Right renal cortex interstitium (tissue), 3 donors: ENCODE results near the gene PEX16. TPM values are rescaled to one million over a fixed set of nuclear protein-coding genes. Genes with fewer than 3 reads are reported as not detected.
"Not testable (repeated sequence)": the region's sequence is repeated elsewhere in the genome, so short reads cannot be mapped to it uniquely, and the experiment has no call there.

ENCODE experiments used
- DNase-seq, 3 donors: peaks; one replicate each; pipeline ENCODE4 v3.0.0-alpha.2; 2013; ENCODE audit warnings: low read depth in 3 of 3, low spot score in 2 of 3
- polyA plus RNA-seq, 3 donors: library from polyadenylated mRNA; unstranded; fragments of 120-200 nt; gene quantifications; one replicate each; pipeline ENCODE4 v1.2.1, GENCODE V29; 2013; ENCODE audit not compliant: insufficient read length in 3 of 3

The PEX16 gene
- polyA plus RNA-seq, 3 donors, result 13.5 to 20.9 (median 16.1) TPM

DNA sequence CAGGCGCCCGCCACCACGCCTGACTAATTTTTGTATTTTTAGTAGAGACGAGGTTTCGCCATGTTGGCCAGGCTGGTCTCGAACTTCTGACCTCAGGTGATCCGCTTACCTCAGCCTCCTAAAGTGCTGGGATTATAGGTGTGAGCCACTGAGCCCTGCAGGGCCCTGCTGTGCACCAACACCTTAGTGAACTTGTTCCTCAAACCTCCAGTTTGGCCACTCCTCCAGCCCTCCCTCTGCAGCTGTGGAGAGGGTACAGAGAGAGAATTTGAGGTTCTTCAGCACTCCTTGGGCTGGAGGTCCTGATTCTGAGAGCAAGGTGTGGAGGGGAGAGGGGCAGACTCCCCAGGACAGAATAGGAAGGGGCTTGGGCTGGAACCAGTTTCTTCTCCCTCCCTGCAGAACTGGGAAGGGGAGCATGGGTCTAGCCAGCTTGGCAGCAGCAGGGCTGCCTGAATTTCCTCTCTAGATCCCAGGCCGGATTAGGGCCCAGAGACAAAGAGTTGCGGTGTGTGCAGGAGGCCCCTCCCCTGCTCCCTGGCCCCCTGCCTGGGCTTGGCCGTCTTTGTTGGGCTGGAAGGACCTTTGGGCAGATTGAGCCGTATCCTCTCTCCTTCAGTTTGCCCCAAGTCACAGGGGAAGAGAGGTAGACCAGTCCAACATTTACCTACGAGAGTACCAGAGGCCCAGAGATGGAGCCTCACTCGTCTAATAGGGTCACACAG is 2.3 kb upstream of the PEX16 start:
- DNase-seq, result no peak

DNA sequence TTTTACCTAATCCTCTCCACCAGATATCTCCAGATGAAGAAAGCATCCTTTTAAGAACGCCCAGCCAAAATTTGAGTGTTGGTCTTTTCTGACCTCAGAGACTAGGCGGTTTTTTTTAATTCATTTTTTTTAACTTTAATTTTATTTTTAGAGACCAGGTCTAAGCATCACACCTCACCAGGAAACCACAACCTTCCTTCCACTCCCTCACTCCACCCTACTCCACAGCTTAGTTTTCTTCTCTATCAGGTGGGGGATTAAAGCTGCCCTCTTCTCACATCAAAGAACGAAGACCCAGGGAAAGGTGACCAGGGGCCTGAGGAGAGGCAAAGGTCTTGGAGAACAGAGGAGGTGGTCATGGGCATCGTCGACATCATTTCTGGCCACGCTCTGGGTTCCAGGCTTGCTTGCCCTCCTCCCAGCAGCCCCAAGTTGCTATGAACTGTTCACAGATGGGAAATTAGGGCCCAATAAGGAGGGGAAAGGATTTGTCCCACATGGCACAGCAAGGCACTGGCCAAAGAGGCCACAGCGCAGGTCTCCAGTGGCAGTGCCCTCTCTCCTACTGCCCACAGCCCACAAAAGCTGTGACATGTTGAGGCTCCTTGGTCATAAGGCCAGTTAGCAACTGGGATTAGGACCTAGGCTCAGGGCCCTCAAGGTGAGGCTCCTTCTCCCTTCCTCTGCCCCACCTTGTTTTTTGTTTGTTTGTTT is 1.4 kb upstream of the PEX16 start:
- DNase-seq, result no peak

DNA sequence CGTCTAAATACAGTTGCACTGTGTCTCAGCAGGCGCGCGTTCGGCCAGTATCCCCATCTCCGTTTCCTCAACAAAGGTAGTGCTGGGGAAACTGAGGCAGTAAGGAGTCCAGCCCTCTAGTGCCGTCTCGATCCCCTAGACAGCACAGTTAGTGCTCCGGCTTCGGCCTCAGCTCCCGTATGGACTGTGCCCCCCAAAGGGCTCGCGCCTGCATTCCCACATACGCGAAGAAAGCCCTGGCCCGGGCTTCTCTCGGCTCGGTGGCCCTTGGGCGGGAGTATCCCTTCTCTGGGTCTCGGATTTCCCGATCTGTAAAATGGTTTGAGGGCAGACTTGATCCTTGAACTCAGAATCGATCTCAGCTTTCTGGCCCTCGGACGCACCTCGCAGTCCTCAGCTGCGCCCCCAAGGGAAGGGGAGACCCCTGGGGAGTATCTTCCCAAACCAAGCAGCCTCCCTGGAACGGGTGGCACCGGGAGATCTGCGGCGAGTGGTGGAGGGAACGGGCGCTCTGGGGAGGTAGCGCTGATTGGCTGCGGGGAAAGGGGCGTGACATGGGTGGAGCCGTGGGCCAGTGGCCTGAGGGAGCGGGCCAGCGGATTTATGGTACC is 759 bp upstream of the PEX16 start:
- DNase-seq, result no peak

DNA sequence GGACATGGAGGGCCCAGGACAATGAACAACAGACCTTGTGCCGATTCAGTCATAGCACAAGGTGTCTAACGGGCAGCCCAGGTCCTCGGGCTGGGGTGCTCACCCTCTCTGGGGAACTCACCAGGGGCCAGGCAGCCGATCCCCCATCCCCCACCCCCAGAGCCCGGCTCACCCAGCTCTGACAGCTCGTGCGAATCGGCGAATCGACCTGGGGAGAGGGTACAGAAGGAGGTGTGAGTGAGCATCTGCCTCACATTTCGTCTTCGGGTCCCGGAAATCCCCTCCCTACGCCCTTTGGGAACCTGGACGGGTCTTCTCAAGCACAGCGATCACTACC is 423 bp downstream of the PEX16 start:
- DNase-seq, result no peak

GRCh38 chr11:45915446-45915845 is 2.2 kb downstream of the PEX16 start:
- no peak for DNase-seq

DNA sequence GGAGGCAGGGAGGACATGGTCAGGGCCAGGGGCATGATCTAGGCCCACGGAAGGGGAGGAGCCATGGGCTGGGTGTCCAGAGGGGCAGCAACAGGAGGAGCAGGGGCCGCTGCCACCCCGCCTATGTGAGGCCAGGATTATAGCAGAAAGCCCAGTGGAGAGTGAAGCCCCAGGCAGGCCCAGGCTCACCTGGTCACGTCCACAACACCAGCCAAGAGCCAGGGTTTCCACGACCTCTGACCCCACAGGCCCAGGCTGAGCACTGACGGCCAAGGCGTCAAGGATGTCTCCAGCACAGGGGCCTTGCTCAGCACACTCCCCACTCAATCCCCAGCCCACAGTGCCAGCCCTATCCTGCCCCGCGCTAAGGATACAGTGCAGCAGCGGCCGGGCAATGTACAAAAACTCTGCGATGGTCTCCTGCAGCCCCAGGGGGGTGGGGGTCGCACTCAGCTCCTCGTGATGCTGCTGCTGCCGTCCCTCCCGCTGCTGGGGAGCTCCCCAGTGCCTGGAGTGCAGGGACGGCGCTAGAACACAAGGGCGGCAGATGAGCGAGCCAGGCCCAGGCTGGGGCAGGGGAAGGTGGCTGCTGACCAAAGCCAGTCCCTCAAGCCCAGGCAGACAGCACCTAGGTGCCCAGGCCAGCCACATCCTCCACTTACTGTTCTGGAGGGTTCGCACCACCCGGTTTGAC is 3.6 kb downstream of the PEX16 start:
- DNase-seq, result no peak

GRCh38 chr11:45913514-45913913 is 4.2 kb downstream of the PEX16 start:
- DNase-seq, result no peak

- DNase-seq, result no peak
Measured at GRCh38 chr11:45910623-45911022, 7.1 kb downstream of the PEX16 start.

GRCh38 chr11:45909594-45910475 is 7.8 kb downstream of the PEX16 start:
- DNase-seq, result no peak

DNA sequence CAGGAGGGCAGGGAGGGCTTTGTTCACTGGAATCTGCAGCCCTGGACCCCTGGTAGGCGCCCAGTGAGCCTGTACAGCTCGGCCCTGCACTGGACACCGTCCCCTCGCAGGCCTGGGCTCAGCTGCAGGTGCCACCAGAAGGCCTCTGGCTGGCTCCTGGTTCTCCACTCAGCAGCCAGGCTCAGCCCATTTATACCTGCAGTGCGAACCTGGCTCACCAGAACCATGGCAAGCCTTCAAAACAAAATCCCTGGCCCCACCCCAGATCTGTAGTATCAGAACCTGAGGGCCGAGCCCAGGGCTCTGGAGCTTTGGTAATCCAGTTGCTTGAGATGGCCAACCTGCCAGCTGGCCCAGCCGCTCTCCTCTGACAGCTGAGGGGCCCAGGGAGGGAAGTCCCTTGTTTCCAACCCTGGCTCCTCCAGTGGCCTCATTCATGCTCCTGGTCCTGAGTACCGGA is 9.7 kb downstream of the PEX16 start:
- DNase-seq, result no peak

DNA sequence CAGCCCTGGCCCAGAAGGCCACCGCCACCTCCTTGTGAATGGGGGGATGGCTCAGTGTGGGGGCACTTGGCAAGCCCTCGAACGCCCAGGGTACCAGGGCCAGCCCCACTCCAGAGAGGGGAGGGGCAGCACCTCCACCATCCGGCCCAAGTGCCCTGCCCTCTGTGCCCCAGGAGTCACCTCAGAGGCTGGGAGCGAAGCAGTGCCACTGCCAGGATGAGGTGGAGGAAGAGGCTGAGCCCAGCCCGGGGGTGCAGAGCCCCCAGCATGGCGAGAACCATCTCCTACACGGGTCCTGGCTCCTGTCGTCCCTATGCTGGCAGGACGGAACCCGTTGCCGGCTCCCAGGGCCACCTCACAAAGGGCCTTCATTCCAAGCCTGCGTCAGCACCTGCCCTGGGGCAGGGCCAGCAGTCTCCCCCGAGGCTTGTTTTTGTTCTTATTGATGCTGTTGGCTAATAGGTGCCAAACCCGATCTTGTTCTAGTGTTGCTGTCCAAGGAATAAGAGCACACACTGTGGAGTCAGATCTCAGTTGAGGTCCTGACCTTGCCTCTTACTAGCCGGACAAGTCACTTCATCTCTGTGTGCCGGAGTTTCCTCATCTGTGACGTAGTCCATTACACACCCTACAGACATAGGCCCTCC is 10.6 kb downstream of the PEX16 start, which contains the start of gene FREY1:
Gene FREY1 (minus strand): TSS at position 307 of the 647 bp plus-strand sequence. CDS start 26 bp downstream, at position 281.
- DNase-seq, result no peak

DNA sequence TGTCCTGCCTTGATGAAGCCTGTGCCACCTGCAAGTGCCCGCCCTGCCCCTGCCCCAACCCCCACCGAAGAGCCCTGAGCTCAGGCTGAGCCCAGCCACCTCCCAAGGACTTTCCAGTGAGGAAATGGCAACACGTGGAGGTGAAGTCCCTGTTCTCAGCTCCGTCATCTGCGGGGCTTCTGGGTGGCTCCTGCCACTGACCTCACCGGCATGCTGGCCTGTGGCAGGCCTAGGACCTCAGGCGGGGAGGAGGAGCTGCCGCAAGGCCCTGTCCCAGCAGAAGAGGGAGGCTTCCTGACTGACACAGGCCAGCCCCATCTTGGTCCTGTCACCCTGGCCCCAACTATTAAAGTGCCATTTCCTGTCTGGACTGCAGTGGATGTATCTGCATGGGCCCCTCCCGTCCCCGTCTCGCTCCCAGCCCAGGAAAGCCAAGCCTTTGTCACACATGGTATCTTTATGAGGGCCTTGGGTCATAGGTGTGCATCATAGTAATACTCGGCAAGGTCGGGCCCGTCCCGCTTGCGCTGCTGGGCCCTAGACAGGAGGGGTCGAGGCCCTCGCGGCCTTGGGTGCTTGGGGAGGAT is 11.5 kb downstream of the PEX16 start:
- no peak for DNase-seq

DNA sequence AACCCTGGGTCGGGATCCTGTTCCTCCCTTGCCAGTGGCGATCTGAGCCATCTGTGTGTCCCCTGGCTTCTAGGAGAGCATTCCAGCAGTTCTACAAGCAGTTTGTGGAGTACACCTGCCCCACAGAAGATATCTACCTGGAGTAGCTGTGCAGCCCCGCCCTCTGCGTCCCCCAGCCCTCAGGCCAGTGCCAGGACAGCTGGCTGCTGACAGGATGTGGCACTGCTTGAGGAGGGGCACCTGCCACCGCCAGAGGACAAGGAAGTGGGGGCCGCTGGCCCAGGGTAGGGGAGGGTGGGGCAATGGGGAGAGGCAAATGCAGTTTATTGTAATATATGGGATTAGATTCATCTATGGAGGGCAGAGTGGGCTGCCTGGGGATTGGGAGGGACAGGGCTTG is 12.1 kb downstream of the PEX16 start:
- DNase-seq, result not testable (repeated sequence)

- DNase-seq, result no peak
Measured at GRCh38 chr11:45905095-45905494, 12.6 kb downstream of the PEX16 start.

- DNase-seq, result no peak
Measured at GRCh38 chr11:45904309-45904915, 13.3 kb downstream of the PEX16 start.

DNA sequence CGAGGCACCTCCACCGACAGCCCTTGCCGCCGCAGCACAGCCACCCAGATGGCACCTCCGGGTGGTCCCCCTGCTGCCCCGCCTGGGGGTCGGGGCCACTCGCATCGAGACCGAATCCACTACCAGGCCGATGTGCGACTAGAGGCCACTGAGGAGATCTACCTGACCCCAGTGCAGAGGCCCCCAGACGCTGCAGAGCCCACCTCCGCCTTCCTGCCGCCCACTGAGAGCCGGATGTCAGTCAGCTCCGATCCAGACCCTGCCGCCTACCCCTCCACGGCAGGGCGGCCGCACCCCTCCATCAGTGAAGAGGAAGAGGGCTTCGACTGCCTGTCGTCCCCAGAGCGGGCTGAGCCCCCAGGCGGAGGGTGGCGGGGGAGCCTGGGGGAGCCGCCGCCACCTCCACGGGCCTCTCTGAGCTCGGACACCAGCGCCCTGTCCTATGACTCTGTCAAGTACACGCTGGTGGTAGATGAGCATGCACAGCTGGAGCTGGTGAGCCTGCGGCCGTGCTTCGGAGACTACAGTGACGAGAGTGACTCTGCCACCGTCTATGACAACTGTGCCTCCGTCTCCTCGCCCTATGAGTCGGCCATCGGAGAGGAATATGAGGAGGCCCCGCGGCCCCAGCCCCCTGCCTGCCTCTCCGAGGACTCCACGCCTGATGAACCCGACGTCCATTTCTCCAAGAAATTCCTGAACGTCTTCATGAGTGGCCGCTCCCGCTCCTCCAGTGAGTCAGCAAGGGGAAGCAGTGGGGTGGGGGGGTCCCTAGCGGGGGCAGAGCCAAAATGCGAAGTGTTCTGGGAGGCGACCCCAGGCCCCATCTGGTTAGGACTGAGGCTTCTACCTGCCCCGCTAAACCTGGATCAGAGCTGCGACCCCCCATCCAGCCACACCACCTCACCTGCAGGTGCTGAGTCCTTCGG is 15.0 kb downstream of the PEX16 start:
- no peak for DNase-seq

GRCh38 chr11:45901626-45902025 is 16.1 kb downstream of the PEX16 start:
- DNase-seq, result no peak
